Left lung (tissue), 10 donors: Measurements from ENCODE around the gene ACE. TPM values are rescaled to one million over a fixed set of nuclear protein-coding genes. Genes with fewer than 3 reads are reported as not detected.
A peak's percentile ranks its signal among the peaks of the same experiment; 100 is the strongest.

Experiments
- ATAC-seq: fragments of 200-7000 bp; cut with Tn5 transposase; one replicate; pipeline ENCODE4 v1.9.1; 2020; ENCODE audit warnings: moderate library complexity
- DNase-seq, 4 donors: peaks; one replicate each; pipeline ENCODE4 v3.0.0-alpha.2; 2013 to 2020
- H3K27ac ChIP-seq, 2 donors: fragments of 200-600 bp; sonication (generic) in 1 of 2; one replicate each; pipeline versions ENCODE4 v1.5.0 to v1.8.0; 2020 to 2021
- H3K27me3 ChIP-seq, 2 donors: fragments of 200-600 bp; sonication (generic) in 1 of 2; one replicate each; pipeline versions ENCODE4 v1.5.0 to v1.8.0; 2020 to 2021
- H3K36me3 ChIP-seq, 2 donors: fragments of 200-600 bp; sonication (generic) in 1 of 2; one replicate each; pipeline versions ENCODE4 v1.5.0 to v1.8.0; 2020 to 2021
- H3K4me1 ChIP-seq, 2 donors: fragments of 200-600 bp; one replicate each; pipeline ENCODE4 v1.8.0; 2021
- H3K4me3 ChIP-seq, 2 donors: fragments of 200-600 bp; sonication (generic) in 1 of 2; one replicate each; pipeline versions ENCODE4 v1.5.0 to v1.8.0; 2020 to 2021; ENCODE audit warnings: mild to moderate bottlenecking in 1 of 2
- H3K9me3 ChIP-seq, 2 donors: fragments of 200-600 bp; sonication (generic) in 1 of 2; one replicate each; pipeline versions ENCODE4 v1.5.0 to v1.8.0; 2020 to 2021
- CTCF ChIP-seq, 2 donors: fragments of 200-600 bp; sonication (generic) in 1 of 2; IDR thresholded peaks; one replicate each; pipeline versions ENCODE4 v1.5.0 to v1.8.0; 2021; ENCODE audit warnings: antibody characterized with exemption in 2 of 2
- intact Hi-C, 2 donors: fragments of 100-400 bp; cut with DNase I; formaldehyde crosslinking; loops; one replicate each; pipeline versions ENCODE4 v1.11.2 to v1.14.2; 2022
- polyA plus RNA-seq, 6 donors: library from polyadenylated mRNA; unstranded; fragments of 120-200 nt; gene quantifications; one replicate each; pipeline ENCODE4 v1.2.1, GENCODE V29; 2013; ENCODE audit not compliant: insufficient read length in 6 of 6
- total RNA-seq, 2 donors: library from RNA; stranded (reverse); fragmentation: NEBNext Ultra II Directional; extraction: Animal tissue kit (Norgen Biotek cat#: 25700); gene quantifications; one replicate each; pipeline ENCODE4 v1.2.1, GENCODE V29; 2021
- donor health status: DM: no; HTN: yes; CAD: no.
- donor health status: DM: no; HTN: no; CAD: no.

Gene ACE
- total and polyA plus RNA-seq, 8 donors = 39.9 to 72.0 (median 55.3) TPM

- DNase-seq (peak in 3 of 4 donors; percentile 41 to 93 (median 84)), ATAC-seq (peak; percentile 74)
- Histone ChIP-seq H3K4me3 (peak overlapping the region; percentile 67 to 68), H3K27ac (peak overlapping the region; percentile 90 to 95), H3K9me3 (no peaks in the 10 kb centered on the region), H3K27me3 (peaks cover 0 to 25% of the 10 kb centered on the region in 2 donors), H3K4me1 (peaks cover 10 to 54% of the 10 kb centered on the region in 2 donors), H3K36me3 (no peaks in the 10 kb centered on the region)
- intact Hi-C loops = no loop called here
- TF ChIP-seq CTCF (IDR thresholded peaks at IDR 0.05) = no peak
These were observed 29.9 kb upstream of the ACE start for GRCh38 chr17:63446753-63447470.

- H3K4me1 ChIP-seq = peaks cover 10 to 54% of the 10 kb centered on the region in 2 donors
- no peaks in the 10 kb centered on the region for H3K36me3 ChIP-seq
- no peaks in the 10 kb centered on the region for H3K9me3 ChIP-seq
- intact Hi-C loops = no loop called here
- DNase-seq (peak in 2 of 4 donors; percentile 38 to 49), ATAC-seq (peak; percentile 19)
- no peak for TF ChIP-seq CTCF (IDR thresholded peaks at IDR 0.05)
- peak overlapping the region; percentile 90 to 95 for H3K27ac ChIP-seq
- H3K27me3 ChIP-seq = peaks cover 0 to 25% of the 10 kb centered on the region in 2 donors
- peak overlapping the region in 1 of 2 donors; percentile 68 for H3K4me3 ChIP-seq
These were observed 29.3 kb upstream of the ACE start for GRCh38 chr17:63447471-63448009.

DNA sequence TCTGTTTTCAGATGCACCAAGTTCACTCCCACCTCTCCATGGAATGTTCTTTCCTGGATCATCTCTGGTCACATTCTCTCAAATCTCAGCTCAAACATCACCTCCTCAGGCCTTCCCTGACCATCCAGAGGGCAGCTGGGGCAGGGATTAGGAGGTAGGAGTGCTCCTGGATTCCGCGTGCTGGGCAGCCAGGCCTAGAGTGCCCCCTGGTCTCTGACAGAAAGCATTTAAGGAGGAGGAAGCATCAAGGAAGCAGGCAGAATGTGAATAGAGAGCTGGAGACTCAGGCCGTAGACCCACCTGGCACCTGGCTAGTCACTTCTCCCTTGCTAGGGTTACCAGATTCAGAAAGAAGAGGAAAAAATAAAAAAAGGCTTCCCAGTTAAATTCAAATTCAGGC is 28.2 kb upstream of the ACE start:
- peaks cover 0 to 25% of the 10 kb centered on the region in 2 donors for H3K27me3 ChIP-seq
- no peaks in the 10 kb centered on the region for H3K9me3 ChIP-seq
- no peaks in the 10 kb centered on the region for H3K36me3 ChIP-seq
- TF ChIP-seq CTCF (IDR thresholded peaks at IDR 0.05) = no peak
- H3K4me3 ChIP-seq = no peak overlapping the region
- no peak overlapping the region for H3K27ac ChIP-seq
- ATAC-seq (no peak), DNase-seq (peak in 1 of 4 donors; percentile 32)
- H3K4me1 ChIP-seq = peaks cover 10 to 47% of the 10 kb centered on the region in 2 donors
- intact Hi-C loops = no loop called here

DNA sequence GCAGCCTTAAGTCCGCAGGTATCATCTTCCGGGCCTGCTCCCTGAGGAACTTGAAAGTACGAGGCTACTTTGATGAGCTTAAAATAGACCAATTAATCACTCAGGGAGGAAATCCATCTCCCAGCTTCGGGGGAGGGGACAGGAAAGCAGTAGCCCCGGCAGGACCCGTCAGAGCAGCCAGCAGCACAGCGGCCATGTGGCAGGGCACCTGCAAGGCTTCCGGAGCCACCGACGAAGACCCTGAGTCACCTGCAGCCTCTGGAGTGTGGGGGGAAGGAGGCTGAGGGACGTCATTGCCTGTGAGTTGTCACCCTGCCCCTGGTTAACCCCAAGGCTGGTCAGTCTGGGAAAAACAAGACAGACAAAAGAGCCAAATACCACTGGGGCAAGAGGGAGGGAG is 26.3 kb upstream of the ACE start:
- DNase-seq (peak in 1 of 4 donors; percentile 53), ATAC-seq (no peak)
- H3K36me3 ChIP-seq = no peaks in the 10 kb centered on the region
- intact Hi-C loops = no loop called here
- H3K4me3 ChIP-seq = no peak overlapping the region
- peak overlapping the region in 1 of 2 donors; percentile 14 for H3K27ac ChIP-seq
- peaks cover 0 to 20% of the 10 kb centered on the region in 2 donors for H3K27me3 ChIP-seq
- no peak for TF ChIP-seq CTCF (IDR thresholded peaks at IDR 0.05)
- peaks cover 10 to 34% of the 10 kb centered on the region in 2 donors for H3K4me1 ChIP-seq
- H3K9me3 ChIP-seq = no peaks in the 10 kb centered on the region

- intact Hi-C loops = no loop called here
- Histone ChIP-seq H3K4me1 (peaks cover 10 to 28% of the 10 kb centered on the region in 2 donors), H3K36me3 (no peaks in the 10 kb centered on the region), H3K27ac (no peak overlapping the region), H3K9me3 (no peaks in the 10 kb centered on the region), H3K27me3 (peaks cover 0 to 14% of the 10 kb centered on the region in 2 donors), H3K4me3 (no peak overlapping the region)
- TF ChIP-seq CTCF (IDR thresholded peaks at IDR 0.05) = no peak
- DNase-seq = peak in 1 of 4 donors; percentile 60
- ATAC-seq = no peak
These were observed 25.7 kb upstream of the ACE start for GRCh38 chr17:63451150-63451549.
